AG04450 (cell line): ENCODE results near the gene RNF111. TPM values are rescaled to one million over a fixed set of nuclear protein-coding genes. Genes with fewer than 3 reads are reported as not detected.
"Not testable (repeated sequence)": the region's sequence is repeated elsewhere in the genome, so short reads cannot be mapped to it uniquely, and the experiment has no call there.

Experiments
- CTCF ChIA-PET: fragments of 300-600, 350-600 bp; formaldehyde crosslinking; extraction: SDS; loops from one replicate; lab custom pipeline; 2022; ENCODE audit warnings: antibody characterized with exemption, inconsistent platforms; lab: Charles Lee
- POLR2A ChIA-PET: fragments of 350-600 bp; formaldehyde crosslinking; extraction: SDS; loops from one replicate; lab custom pipeline; 2021; ENCODE audit warnings: antibody characterized with exemption, inconsistent platforms; lab: Yijun Ruan, JAX
- DNase-seq: peaks from one replicate; pipeline ENCODE4 v3.0.0-alpha.2; 2011; ENCODE audit warnings: low read depth, low spot score
- H3K27ac ChIP-seq: one replicate; pipeline ENCODE4 v1.5.1; 2012; ENCODE audit warnings: low read depth, low read length, control low read depth
- H3K27me3 ChIP-seq: one replicate; pipeline ENCODE4 v1.6.0; 2012; ENCODE audit warnings: low read length; ENCODE audit not compliant: control insufficient read depth, insufficient read depth
- H3K4me3 ChIP-seq: 2 replicates; pipeline ENCODE4 v1.5.1; 2011; ENCODE audit warnings: mild to moderate bottlenecking, low read depth, low read length, control low read depth
- H3K9me3 ChIP-seq: 2 replicates; pipeline ENCODE4 v1.5.1; 2012; ENCODE audit warnings: low read length; ENCODE audit not compliant: control insufficient read depth, insufficient read depth
- polyA plus RNA-seq: library from polyadenylated mRNA; depleted of rRNA; stranded (reverse); fragments of >200 nt; gene quantifications from 2 replicates; pipeline ENCODE4 v1.2.3, GENCODE V29; 2011; rRNA removed
- TF ChIP-seq, protein P1 (sequence below): IDR thresholded peaks from 2 replicates; pipeline ENCODE4 v1.5.1; 2011; ENCODE audit warnings: low read depth, low read length, control low read depth, inconsistent platforms

Gene RNF111
- polyA plus RNA-seq, 1 experiment, result 24.4 TPM

DNA sequence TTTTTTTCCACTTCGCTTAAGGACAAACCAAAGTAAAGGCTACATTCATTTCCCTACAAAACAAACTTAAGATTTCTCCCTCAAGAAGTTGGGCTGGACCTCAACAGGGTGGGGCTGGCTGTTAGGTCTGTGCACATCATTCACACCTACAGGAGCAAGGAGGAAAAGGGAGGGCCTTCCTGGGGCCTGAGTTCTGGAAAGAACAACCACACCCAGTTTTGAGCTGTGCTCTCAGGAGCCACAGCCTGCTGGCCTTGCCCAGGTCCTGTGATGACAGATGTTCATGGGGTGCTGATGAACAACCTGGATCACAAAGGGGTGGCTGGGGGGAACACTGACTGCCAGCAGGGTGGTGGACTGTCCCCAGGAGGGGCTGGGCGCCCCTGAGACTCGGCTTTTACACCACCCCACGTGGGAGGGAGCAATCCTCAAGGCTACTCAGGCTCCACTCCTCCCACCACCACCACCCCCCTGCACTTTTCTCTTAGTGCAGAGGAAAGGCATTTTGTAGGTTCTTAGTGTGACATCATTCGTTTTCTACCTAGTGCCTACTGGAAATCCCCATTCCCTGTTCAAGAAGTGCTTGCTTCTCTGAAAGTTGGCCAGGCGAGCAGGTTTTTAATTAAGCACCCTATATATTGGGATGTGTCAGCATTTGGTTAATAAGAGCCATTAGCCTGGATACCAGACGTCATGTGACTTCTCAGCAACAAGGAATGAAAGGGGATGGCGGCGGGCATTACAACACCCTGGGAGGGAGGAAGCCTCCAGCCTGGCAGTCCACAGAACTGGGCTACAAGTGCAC is 153.2 kb downstream of the RNF111 start:
- DNase-seq, result no peak
- Histone ChIP-seq H3K9me3 (no peaks in the 10 kb centered on the region), H3K27me3 (no peaks in the 10 kb centered on the region), H3K27ac (no peak overlapping the region), H3K4me3 (no peak overlapping the region)
- ChIA-PET POLR2A (no interaction called here), CTCF (interaction anchor here (0.6 kb wide), 1 partner anchor 268 kb away, joined by 6 read pairs; no protein-coding TSS in a partner anchor)
- TF ChIP-seq, protein P1, sequence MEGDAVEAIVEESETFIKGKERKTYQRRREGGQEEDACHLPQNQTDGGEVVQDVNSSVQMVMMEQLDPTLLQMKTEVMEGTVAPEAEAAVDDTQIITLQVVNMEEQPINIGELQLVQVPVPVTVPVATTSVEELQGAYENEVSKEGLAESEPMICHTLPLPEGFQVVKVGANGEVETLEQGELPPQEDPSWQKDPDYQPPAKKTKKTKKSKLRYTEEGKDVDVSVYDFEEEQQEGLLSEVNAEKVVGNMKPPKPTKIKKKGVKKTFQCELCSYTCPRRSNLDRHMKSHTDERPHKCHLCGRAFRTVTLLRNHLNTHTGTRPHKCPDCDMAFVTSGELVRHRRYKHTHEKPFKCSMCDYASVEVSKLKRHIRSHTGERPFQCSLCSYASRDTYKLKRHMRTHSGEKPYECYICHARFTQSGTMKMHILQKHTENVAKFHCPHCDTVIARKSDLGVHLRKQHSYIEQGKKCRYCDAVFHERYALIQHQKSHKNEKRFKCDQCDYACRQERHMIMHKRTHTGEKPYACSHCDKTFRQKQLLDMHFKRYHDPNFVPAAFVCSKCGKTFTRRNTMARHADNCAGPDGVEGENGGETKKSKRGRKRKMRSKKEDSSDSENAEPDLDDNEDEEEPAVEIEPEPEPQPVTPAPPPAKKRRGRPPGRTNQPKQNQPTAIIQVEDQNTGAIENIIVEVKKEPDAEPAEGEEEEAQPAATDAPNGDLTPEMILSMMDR, result no peak

GRCh38 chr15:59143281-59143680 is 155.8 kb downstream of the RNF111 start:
- H3K27ac ChIP-seq, result no peak overlapping the region
- TF ChIP-seq, protein P1, result no peak
- H3K9me3 ChIP-seq, result no peaks in the 10 kb centered on the region
- H3K4me3 ChIP-seq, result no peak overlapping the region
- H3K27me3 ChIP-seq, result no peaks in the 10 kb centered on the region
- no peak for DNase-seq
- POLR2A ChIA-PET, result no interaction called here
- CTCF ChIA-PET, result interaction anchor here (0.6 kb wide), 1 partner anchor 104 kb away, joined by 4 read pairs; no protein-coding TSS in a partner anchor

DNA sequence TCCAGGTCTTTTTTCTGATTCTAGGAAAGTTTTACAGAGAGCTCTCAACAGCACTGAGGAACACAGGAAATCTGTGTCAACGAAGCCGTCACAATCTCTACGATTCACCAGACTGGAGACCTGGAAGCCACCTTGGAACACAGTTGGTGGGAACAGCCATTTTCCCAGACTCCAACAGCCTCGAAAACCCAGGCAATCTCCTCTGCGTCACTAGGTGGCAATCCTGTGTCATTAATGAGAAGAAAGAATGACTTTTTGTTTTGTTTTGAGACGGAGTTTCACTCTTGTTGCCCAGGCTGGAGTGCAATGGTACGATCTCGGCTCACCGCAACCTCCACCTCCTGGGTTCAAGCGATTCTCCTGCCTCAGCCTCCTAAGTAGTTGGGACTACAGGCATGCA is 157.1 kb downstream of the RNF111 start:
- H3K27me3 ChIP-seq, H3K9me3 ChIP-seq, DNase-seq, H3K27ac ChIP-seq, H3K4me3 ChIP-seq, POLR2A ChIA-PET: not testable (repeated sequence)
- CTCF ChIA-PET, result interaction anchor here (0.8 kb wide), 1 partner anchor 165 kb away, joined by 3 read pairs; no protein-coding TSS in a partner anchor
- TF ChIP-seq, protein P1, result peak; percentile 36

Other genes with a start within 250 kb of the RNF111 start
- 198 and 220 TPM in 2 replicates for gene ADAM10, start 238.0 kb upstream of the RNF111 start, polyA plus RNA-seq
- gene MINDY2, start 216.4 kb upstream of the RNF111 start, polyA plus RNA-seq, result 11.0 and 17.5 TPM in 2 replicates
- gene SLTM, start 54.0 kb upstream of the RNF111 start, polyA plus RNA-seq, result 36.2 and 38.3 TPM in 2 replicates
- 19.7 and 25.9 TPM in 2 replicates for gene CCNB2, start 117.5 kb downstream of the RNF111 start, polyA plus RNA-seq
- gene LDHAL6B, start 219.2 kb downstream of the RNF111 start, polyA plus RNA-seq, result not detected in 2 replicates